IMR-90 (cell line): ENCODE measurements around the gene EPB41L1. TPM values are rescaled to one million over a fixed set of nuclear protein-coding genes. Genes with fewer than 3 reads are reported as not detected.

Experiments
- ATAC-seq: fragments of 200-7000 bp; cut with Tn5 transposase; 2 replicates; pipeline ENCODE4 v1.9.1; 2020; ENCODE audit warnings: low read depth, mild to moderate bottlenecking, moderate library complexity
- BruUV-seq: library from RNA; stranded (reverse); fragments of 400-500 nt; replicated peaks from 2 replicates; lab custom pipeline; 2021; lab: Mats Ljungman, UMichigan
- CTCF ChIA-PET: fragments of 300-600 bp; formaldehyde crosslinking; extraction: SDS; loops from one replicate; lab custom pipeline; 2021; ENCODE audit warnings: antibody characterized with exemption; lab: Yijun Ruan, JAX
- POLR2A ChIA-PET: fragments of 300-600 bp; sonication (Branson Sonifier 250); formaldehyde crosslinking; loops from one replicate; lab custom pipeline; 2022; ENCODE audit warnings: antibody characterized with exemption; ENCODE audit not compliant: unreplicated experiment; lab: Charles Lee
- DNase-seq: peaks from one replicate; pipeline ENCODE4 v3.0.0; 2013
- H2AFZ ChIP-seq: replicated peaks from 2 replicates; pipeline ENCODE3; 2013; ENCODE audit warnings: low read length, mild to moderate bottlenecking; ENCODE audit not compliant: poor library complexity
- H2AK5ac ChIP-seq: 2 replicates; pipeline ENCODE4 v1.6.1; 2013; ENCODE audit warnings: low read depth, low read length, inconsistent platforms
- H2AK9ac ChIP-seq: replicated peaks from 2 replicates; pipeline ENCODE3; 2013; ENCODE audit warnings: mild to moderate bottlenecking, low read depth, low read length, moderate library complexity; ENCODE audit not compliant: poor library complexity
- H2BK120ac ChIP-seq: 2 replicates; pipeline ENCODE4 v1.6.1; 2013; ENCODE audit warnings: low read depth, low read length, inconsistent platforms
- H2BK15ac ChIP-seq: 3 replicates; pipeline ENCODE4 v1.6.1; 2013; ENCODE audit warnings: low read depth, low read length, inconsistent platforms
- H2BK20ac ChIP-seq: 2 replicates; pipeline ENCODE4 v1.6.1; 2013; ENCODE audit warnings: low read depth, mild to moderate bottlenecking, inconsistent platforms, low read length, moderate library complexity
- H2BK5ac ChIP-seq: 2 replicates; pipeline ENCODE4 v1.6.1; 2013; ENCODE audit warnings: mild to moderate bottlenecking, low read depth, low read length, inconsistent platforms; ENCODE audit not compliant: poor library complexity, severe bottlenecking
- H3K14ac ChIP-seq: replicated peaks from 2 replicates; pipeline ENCODE4 v1.6.1; 2013; ENCODE audit warnings: low read depth, low read length, inconsistent platforms
- H3K18ac ChIP-seq: 2 replicates; pipeline ENCODE4 v1.6.1; 2013; ENCODE audit warnings: low read depth, low read length, control low read depth
- H3K23ac ChIP-seq: 2 replicates; pipeline ENCODE4 v1.6.1; 2013; ENCODE audit warnings: low read depth, low read length, inconsistent platforms
- H3K27ac ChIP-seq: 2 replicates; pipeline ENCODE4 v1.5.1; 2013; ENCODE audit warnings: mild to moderate bottlenecking, control low read depth, low read length; ENCODE audit not compliant: insufficient read depth
- H3K27me3 ChIP-seq: 2 replicates; pipeline ENCODE4 v1.6.1; 2013; ENCODE audit warnings: low read length; ENCODE audit not compliant: control insufficient read depth, insufficient read depth
- H3K36me3 ChIP-seq: 2 replicates; pipeline ENCODE4 v1.6.1; 2013; ENCODE audit warnings: low read length, mixed read lengths; ENCODE audit not compliant: control insufficient read depth, insufficient read depth
- H3K4ac ChIP-seq: 2 replicates; pipeline ENCODE4 v1.6.1; 2013; ENCODE audit warnings: low read depth, low read length, inconsistent platforms
- H3K4me1 ChIP-seq: 2 replicates; pipeline ENCODE4 v1.6.1; 2013; ENCODE audit warnings: low read length, mixed read lengths; ENCODE audit not compliant: control insufficient read depth, insufficient read depth
- H3K4me2 ChIP-seq: 2 replicates; pipeline ENCODE4 v1.6.1; 2013; ENCODE audit warnings: low read depth, mild to moderate bottlenecking, control low read depth, low read length, moderate library complexity
- H3K4me3 ChIP-seq: 2 replicates; pipeline ENCODE4 v1.5.1; 2013; ENCODE audit warnings: low read depth, mild to moderate bottlenecking, control low read depth, low read length, moderate library complexity; ENCODE audit not compliant: insufficient read depth
- H3K56ac ChIP-seq: 2 replicates; pipeline ENCODE4 v1.6.1; 2013; ENCODE audit warnings: low read length, inconsistent platforms; ENCODE audit not compliant: insufficient read depth; ENCODE audit errors: extremely low read depth
- H3K79me1 ChIP-seq, 2 experiments: 2 replicates each; pipeline ENCODE4 v1.6.1; 2013; ENCODE audit warnings: low read length in 2 of 2, inconsistent platforms in 1 of 2, low read depth in 1 of 2
- H3K9ac ChIP-seq: 2 replicates; pipeline ENCODE4 v1.6.1; 2013; ENCODE audit warnings: low read depth, low read length, control low read depth
- H3K9me1 ChIP-seq: 2 replicates; pipeline ENCODE4 v1.6.1; 2013; ENCODE audit warnings: low read length, inconsistent platforms; ENCODE audit not compliant: insufficient read depth
- H3K9me3 ChIP-seq: 2 replicates; pipeline ENCODE4 v1.6.1; 2013; ENCODE audit warnings: low read length; ENCODE audit not compliant: control insufficient read depth, insufficient read depth
- H4K20me1 ChIP-seq: 2 replicates; pipeline ENCODE4 v1.6.1; 2013; ENCODE audit warnings: low read length, inconsistent platforms; ENCODE audit not compliant: insufficient read depth
- H4K5ac ChIP-seq: 2 replicates; pipeline ENCODE4 v1.6.1; 2013; ENCODE audit warnings: mild to moderate bottlenecking, low read depth, low read length, control low read depth
- H4K8ac ChIP-seq, 2 experiments: 2 replicates each; pipeline ENCODE4 v1.6.1; 2013; ENCODE audit warnings: low read depth in 2 of 2, low read length in 2 of 2, control low read depth in 1 of 2, inconsistent platforms in 1 of 2
- H4K91ac ChIP-seq: 2 replicates; pipeline ENCODE4 v1.6.1; 2013; ENCODE audit warnings: low read depth, low read length, inconsistent platforms; ENCODE audit not compliant: insufficient read depth
- CHD1 ChIP-seq: IDR thresholded peaks from 2 replicates; pipeline ENCODE4 v1.6.1; 2012; ENCODE audit warnings: low read depth, low read length, improper control_type of control experiment
- CTCF ChIP-seq: conservative IDR thresholded peaks from 2 replicates; pipeline ENCODE4 v1.5.1; 2012; ENCODE audit warnings: mild to moderate bottlenecking, low read depth, low read length, improper control_type of control experiment
- ELK1 ChIP-seq: fragments of 150-350 bp; IDR thresholded peaks from 2 replicates; pipeline ENCODE4 v1.6.1; 2016; ENCODE audit warnings: low read depth, mild to moderate bottlenecking, low read length, moderate library complexity, borderline replicate concordance
- FOS ChIP-seq: fragments of 150-350 bp; IDR thresholded peaks from 2 replicates; pipeline ENCODE4 v1.6.1; 2016; ENCODE audit warnings: low read depth, low read length
- MAFK ChIP-seq: IDR thresholded peaks from 2 replicates; pipeline ENCODE4 v1.6.1; 2012; ENCODE audit warnings: low read depth, low read length, improper control_type of control experiment
- MAZ ChIP-seq: IDR thresholded peaks from 2 replicates; pipeline ENCODE4 v1.6.1; 2012; ENCODE audit warnings: low read depth, mild to moderate bottlenecking, low read length, improper control_type of control experiment, moderate library complexity, borderline replicate concordance
- MXI1 ChIP-seq: IDR thresholded peaks from 2 replicates; pipeline ENCODE4 v1.6.1; 2012; ENCODE audit warnings: low read depth, mild to moderate bottlenecking, low read length, moderate library complexity, borderline replicate concordance
- POLR2A ChIP-seq: IDR thresholded peaks from 2 replicates; pipeline ENCODE4 v1.6.1; 2012; ENCODE audit warnings: mild to moderate bottlenecking, low read depth, low read length
- SMC3 ChIP-seq: fragments of 150-350 bp; IDR thresholded peaks from 2 replicates; pipeline ENCODE4 v1.6.1; 2016; ENCODE audit warnings: low read depth, mild to moderate bottlenecking, antibody characterized with exemption, low read length, moderate library complexity
- USF2 ChIP-seq: fragments of 150-350 bp; IDR thresholded peaks from 2 replicates; pipeline ENCODE4 v1.6.1; 2017; ENCODE audit warnings: mild to moderate bottlenecking, antibody characterized with exemption, low read length, low read depth
- WGBS, 2 experiments: methylation state at CpG; one replicate each; pipeline versions ENCODE4 v1.1.5 to v1.1.7; 2013; ENCODE audit warnings: missing lambda C conversion rate in 2 of 2; ENCODE audit not compliant: insufficient read length in 1 of 2; ENCODE audit errors: extremely low coverage in 2 of 2; 5-methylcytosine and 5-hydroxymethylcytosine counted together
- dilution Hi-C: fragments of 300-500 bp; cut with HindIII; formaldehyde crosslinking; loops from one replicate; pipeline ENCODE4 v1.14.3; 2018; ENCODE audit warnings: low sequenced_read_pairs; ENCODE audit not compliant: unreplicated experiment
- in situ Hi-C: fragments of 300-500 bp; cut with MboI; formaldehyde crosslinking; loops from 3 replicates; pipeline ENCODE4 v1.14.3; 2019; ENCODE audit warnings: low sequenced_read_pairs, inconsistent platforms, mixed read lengths
- intact Hi-C: fragments of 100-400 bp; cut with micrococcal nuclease; formaldehyde crosslinking; loops from 2 replicates; pipeline ENCODE4 v1.10.0; 2022
- polyA plus RNA-seq, 3 experiments: library from polyadenylated mRNA; depleted of rRNA; stranded (reverse); fragments of >200 nt; gene quantifications; 2 replicates each; pipeline ENCODE4 v1.2.3, GENCODE V29; 2012; ENCODE audit warnings: low replicate concordance in 1 of 3
- total RNA-seq: library from RNA; depleted of rRNA; stranded (reverse); fragments of >200 nt; gene quantifications from 2 replicates; pipeline ENCODE4 v1.2.3, GENCODE V29; 2012

EPB41L1 gene
- total and polyA plus RNA-seq, 2 of the 4 experiments (the other 2 are of a cell fraction) = 12.5 to 33.7 TPM

GRCh38 chr20:36213362-36213761 lies 58.8 kb downstream of the EPB41L1 start:
- Histone ChIP-seq H3K4me2 (no peak overlapping the region), H3K4ac (no peak overlapping the region), H3K9me3 (no peaks in the 10 kb centered on the region), H3K9me1 (no peaks in the 10 kb centered on the region), H2AK9ac (no peak overlapping the region), H3K27me3 (no peaks in the 10 kb centered on the region), H2BK120ac (no peak overlapping the region), H2BK5ac (no peak overlapping the region), H3K4me1 (no peaks in the 10 kb centered on the region), H2BK20ac (no peak overlapping the region), H2BK15ac (no peak overlapping the region), H3K18ac (no peak overlapping the region), H3K27ac (no peak overlapping the region), H3K56ac (no peak overlapping the region), H4K8ac (no peak overlapping the region), H2AFZ (no peak overlapping the region), H4K20me1 (no peaks in the 10 kb centered on the region), H3K36me3 (peaks cover 7% of the 10 kb centered on the region; the same call in 1 of the 2 replicates), H2AK5ac (no peak overlapping the region), H3K23ac (no peak overlapping the region), H4K91ac (no peak overlapping the region), H3K14ac (no peak overlapping the region), H3K4me3 (no peak overlapping the region), H3K9ac (no peak overlapping the region), H4K5ac (no peak overlapping the region), H3K79me1 (no peaks in the 10 kb centered on the region)
- in situ Hi-C loops = loop anchor here (25.0 kb wide), 1 partner anchor 699 kb away; no protein-coding TSS in a partner anchor
- dilution Hi-C loops = no loop called here
- intact Hi-C loops = loop anchor here (5.0 kb wide), 1 partner anchor 329 kb away; the partner anchor contains the start of gene MYL9
- TF ChIP-seq USF2 (no peak), ELK1 (no peak), CTCF (no peak), MXI1 (no peak), CHD1 (no peak), MAFK (no peak), POLR2A (no peak), FOS (no peak), MAZ (no peak), SMC3 (no peak)
- DNase-seq = no peak
- CTCF ChIA-PET = interaction anchor here (0.6 to 1.7 kb wide), 3 partner anchors 11 to 365 kb away, joined by 3 to 5 read pairs (median 3); no protein-coding TSS in a partner anchor
- WGBS, 2 experiments = no CpG with 5 or more reads among the region's 2 CpGs
- no peak for ATAC-seq
- BruUV-seq = no TSS peak
- POLR2A ChIA-PET = no interaction called here
